BJ (cell line): ENCODE measurements around the gene HS3ST5. TPM values are rescaled to one million over a fixed set of nuclear protein-coding genes. Genes with fewer than 3 reads are reported as not detected.
"Not testable (repeated sequence)": the region's sequence is repeated elsewhere in the genome, so short reads cannot be mapped to it uniquely, and the experiment has no call there.

Experiments
- CTCF ChIA-PET: fragments of 350-600 bp; formaldehyde crosslinking; extraction: SDS; loops from one replicate; lab custom pipeline; 2021; ENCODE audit warnings: antibody characterized with exemption, inconsistent platforms; lab: Yijun Ruan, JAX
- POLR2A ChIA-PET: fragments of 300-600 bp; sonication (Branson Sonifier 250); formaldehyde crosslinking; extraction: SDS; loops from one replicate; lab custom pipeline; 2021; ENCODE audit warnings: antibody characterized with exemption; lab: Charles Lee
- DNase-seq: peaks from one replicate; pipeline ENCODE4 v3.0.0-alpha.2; 2011; ENCODE audit warnings: low read depth
- H3K27me3 ChIP-seq: 2 replicates; pipeline ENCODE4 v1.6.0; 2011; ENCODE audit warnings: low read length; ENCODE audit not compliant: control insufficient read depth, insufficient read depth
- H3K36me3 ChIP-seq: 2 replicates; pipeline ENCODE4 v1.5.1; 2011; ENCODE audit warnings: low read length; ENCODE audit not compliant: control insufficient read depth, insufficient read depth
- H3K4me3 ChIP-seq: 2 replicates; pipeline ENCODE4 v1.5.1; 2011; ENCODE audit warnings: low read depth, mild to moderate bottlenecking, control low read depth, low read length
- CTCF ChIP-seq: IDR thresholded peaks from 2 replicates; pipeline ENCODE4 v1.5.1; 2011; ENCODE audit warnings: low read depth, mild to moderate bottlenecking, control low read depth, inconsistent platforms, low read length, moderate library complexity; ENCODE audit not compliant: insufficient read depth
- polyA plus RNA-seq: library from polyadenylated mRNA; depleted of rRNA; stranded (reverse); fragments of >200 nt; gene quantifications from 2 replicates; pipeline ENCODE4 v1.2.3, GENCODE V29; 2011

The HS3ST5 gene
- polyA plus RNA-seq, 1 experiment = not detected

- no peak for TF ChIP-seq CTCF
- Histone ChIP-seq H3K4me3 (no peak overlapping the region), H3K36me3 (no peaks in the 10 kb centered on the region), H3K27me3 (no peaks in the 10 kb centered on the region)
- no peak for DNase-seq
- POLR2A ChIA-PET = no interaction called here
- CTCF ChIA-PET = interaction anchor here (0.6 kb wide), 1 partner anchor 10 kb away, joined by 3 read pairs; no protein-coding TSS in a partner anchor
Observed at GRCh38 chr6:114080891-114081510, 261.8 kb downstream of the HS3ST5 start.

GRCh38 chr6:114080410-114080809, 262.4 kb downstream of the HS3ST5 start:
- H3K27me3 ChIP-seq, H3K36me3 ChIP-seq, H3K4me3 ChIP-seq, DNase-seq, CTCF ChIA-PET, POLR2A ChIA-PET: not testable (repeated sequence)

- POLR2A ChIA-PET = no interaction called here
- CTCF ChIA-PET = interaction anchor here (2.0 kb wide), 1 partner anchor 32 kb away, joined by 7 read pairs; no protein-coding TSS in a partner anchor
- no peak overlapping the region for H3K4me3 ChIP-seq
- H3K36me3 ChIP-seq = no peaks in the 10 kb centered on the region
- TF ChIP-seq CTCF = no peak
- DNase-seq = no peak
- no peaks in the 10 kb centered on the region for H3K27me3 ChIP-seq
Observed at GRCh38 chr6:114075777-114076176, 267.0 kb downstream of the HS3ST5 start.

- no peaks in the 10 kb centered on the region for H3K36me3 ChIP-seq
- no peak for DNase-seq
- no peak for TF ChIP-seq CTCF
- CTCF ChIA-PET = no interaction called here
- no peaks in the 10 kb centered on the region for H3K27me3 ChIP-seq
- POLR2A ChIA-PET = no interaction called here
- H3K4me3 ChIP-seq = no peak overlapping the region
Observed at GRCh38 chr6:114075300-114075699, 267.5 kb downstream of the HS3ST5 start.

- ChIA-PET CTCF (interaction anchor here (0.6 to 1.4 kb wide), 3 partner anchors 17 to 87 kb away, joined by 3 to 5 read pairs (median 4); no protein-coding TSS in a partner anchor), POLR2A (interaction anchor here (0.7 kb wide), 1 partner anchor 28 kb away, joined by 11 read pairs; no protein-coding TSS in a partner anchor)
- DNase-seq = no peak
- H3K36me3 ChIP-seq = no peaks in the 10 kb centered on the region
- no peak overlapping the region for H3K4me3 ChIP-seq
- no peak for TF ChIP-seq CTCF
- H3K27me3 ChIP-seq = no peaks in the 10 kb centered on the region
Observed at GRCh38 chr6:114068771-114069170, 274.1 kb downstream of the HS3ST5 start.
